Mesenchymal stem cell (in vitro differentiated cells and primary cell): Measurements from ENCODE around the gene AQP2.
A peak's percentile ranks its signal among the peaks of the same experiment; 100 is the strongest.

Experiments
- DNase-seq: peaks from one replicate; pipeline ENCODE4 v3.0.0-alpha.2; 2013
- H2AFZ ChIP-seq: one replicate; pipeline ENCODE4 v1.6.1; 2013; ENCODE audit warnings: low read depth, mild to moderate bottlenecking, control low read depth, inconsistent platforms, low read length, moderate library complexity
- H2AK5ac ChIP-seq: 2 replicates; pipeline ENCODE4 v1.6.1; 2013; ENCODE audit warnings: low read length, moderate library complexity, mild to moderate bottlenecking, inconsistent platforms; ENCODE audit not compliant: severe bottlenecking
- H2BK120ac ChIP-seq: one replicate; pipeline ENCODE4 v1.6.1; 2013; ENCODE audit warnings: low read depth, mild to moderate bottlenecking, inconsistent platforms, low read length, moderate library complexity
- H2BK12ac ChIP-seq, 2 experiments: one replicate each; pipeline ENCODE4 v1.6.1; 2013; ENCODE audit warnings: inconsistent platforms in 2 of 2, low read length in 2 of 2, mild to moderate bottlenecking in 2 of 2, moderate library complexity in 2 of 2, control low read depth in 1 of 2
- H2BK15ac ChIP-seq: one replicate; pipeline ENCODE4 v1.6.1; 2013; ENCODE audit warnings: mild to moderate bottlenecking, low read depth, inconsistent platforms; ENCODE audit not compliant: poor library complexity, severe bottlenecking
- H2BK5ac ChIP-seq: 2 replicates; pipeline ENCODE4 v1.6.1; 2013; ENCODE audit warnings: low read depth, mild to moderate bottlenecking, low read length, control low read depth, inconsistent platforms; ENCODE audit not compliant: poor library complexity, severe bottlenecking
- H3K14ac ChIP-seq, 2 experiments: one replicate each; pipeline ENCODE4 v1.6.1; 2013; ENCODE audit warnings: inconsistent platforms in 2 of 2, low read length in 2 of 2, control low read depth in 1 of 2, mild to moderate bottlenecking in 1 of 2, moderate library complexity in 1 of 2
- H3K18ac ChIP-seq, 2 experiments: one replicate each; pipeline ENCODE4 v1.6.1; 2013; ENCODE audit warnings: inconsistent platforms in 2 of 2, low read length in 2 of 2, control low read depth in 1 of 2, low read depth in 1 of 2, mild to moderate bottlenecking in 1 of 2
- H3K23ac ChIP-seq, 2 experiments: one replicate each; pipeline ENCODE4 v1.6.1; 2013; ENCODE audit warnings: inconsistent platforms in 2 of 2, low read length in 2 of 2, mild to moderate bottlenecking in 2 of 2, moderate library complexity in 2 of 2, control low read depth in 1 of 2
- H3K27ac ChIP-seq: 2 replicates; pipeline ENCODE4 v1.5.1; 2013; ENCODE audit warnings: mild to moderate bottlenecking, moderate library complexity, low read length, control low read depth, inconsistent platforms; ENCODE audit not compliant: poor library complexity, severe bottlenecking
- H3K27me3 ChIP-seq, 2 experiments: 2 replicates each; pipeline versions ENCODE4 v1.6.1 to v1.7.0; 2013; ENCODE audit warnings: low read length in 2 of 2, mild to moderate bottlenecking in 2 of 2, moderate library complexity in 2 of 2, control low read depth in 1 of 2, inconsistent platforms in 1 of 2; ENCODE audit not compliant: control insufficient read depth in 1 of 2, insufficient read depth in 1 of 2
- H3K36me3 ChIP-seq, 2 experiments: 2 replicates each; pipeline versions ENCODE4 v1.6.1 to v1.7.0; 2013; ENCODE audit warnings: low read length in 2 of 2, control low read depth in 1 of 2, inconsistent platforms in 1 of 2, low read depth in 1 of 2, mild to moderate bottlenecking in 1 of 2; ENCODE audit not compliant: insufficient read depth in 2 of 2, control insufficient read depth in 1 of 2
- H3K4ac ChIP-seq, 2 experiments: one replicate each; pipeline ENCODE4 v1.6.1; 2013; ENCODE audit warnings: inconsistent platforms in 2 of 2, low read length in 2 of 2, mild to moderate bottlenecking in 2 of 2, moderate library complexity in 2 of 2, control low read depth in 1 of 2, low read depth in 1 of 2
- H3K4me1 ChIP-seq: 2 replicates; pipeline ENCODE4 v1.6.1; 2013; ENCODE audit warnings: low read depth, low read length, control low read depth; ENCODE audit not compliant: control insufficient read depth, insufficient read depth
- H3K4me2 ChIP-seq: 2 replicates; pipeline ENCODE4 v1.6.1; 2013; ENCODE audit warnings: low read length, mild to moderate bottlenecking, inconsistent platforms; ENCODE audit not compliant: poor library complexity, severe bottlenecking
- H3K4me3 ChIP-seq, 2 experiments: 2 replicates each; pipeline versions ENCODE4 v1.5.1 to v1.7.0; 2013; ENCODE audit warnings: low read length in 2 of 2, mild to moderate bottlenecking in 2 of 2, control low read depth in 1 of 2, low read depth in 1 of 2; ENCODE audit not compliant: insufficient read depth in 1 of 2
- H3K79me1 ChIP-seq: replicated peaks from 2 replicates; pipeline ENCODE4 v1.6.1; 2013; ENCODE audit warnings: mild to moderate bottlenecking, control low read depth, low read length, inconsistent platforms; ENCODE audit not compliant: poor library complexity, severe bottlenecking
- H3K9ac ChIP-seq: 2 replicates; pipeline ENCODE4 v1.7.0; 2013; ENCODE audit warnings: mild to moderate bottlenecking, low read length, moderate library complexity
- H3K9me3 ChIP-seq: 2 replicates; pipeline ENCODE4 v1.7.0; 2013; ENCODE audit warnings: mild to moderate bottlenecking, low read length; ENCODE audit not compliant: control insufficient read depth
- H4K8ac ChIP-seq: one replicate; pipeline ENCODE4 v1.6.1; 2013; ENCODE audit warnings: inconsistent platforms, mild to moderate bottlenecking, low read length, moderate library complexity
- H4K91ac ChIP-seq: one replicate; pipeline ENCODE4 v1.6.1; 2013; ENCODE audit warnings: mild to moderate bottlenecking, low read length, inconsistent platforms
- WGBS: methylation state at CpG from one replicate; pipeline ENCODE4 v1.1.7; 2013; ENCODE audit warnings: mixed read lengths; 5-methylcytosine and 5-hydroxymethylcytosine counted together

The AQP2 gene

DNA sequence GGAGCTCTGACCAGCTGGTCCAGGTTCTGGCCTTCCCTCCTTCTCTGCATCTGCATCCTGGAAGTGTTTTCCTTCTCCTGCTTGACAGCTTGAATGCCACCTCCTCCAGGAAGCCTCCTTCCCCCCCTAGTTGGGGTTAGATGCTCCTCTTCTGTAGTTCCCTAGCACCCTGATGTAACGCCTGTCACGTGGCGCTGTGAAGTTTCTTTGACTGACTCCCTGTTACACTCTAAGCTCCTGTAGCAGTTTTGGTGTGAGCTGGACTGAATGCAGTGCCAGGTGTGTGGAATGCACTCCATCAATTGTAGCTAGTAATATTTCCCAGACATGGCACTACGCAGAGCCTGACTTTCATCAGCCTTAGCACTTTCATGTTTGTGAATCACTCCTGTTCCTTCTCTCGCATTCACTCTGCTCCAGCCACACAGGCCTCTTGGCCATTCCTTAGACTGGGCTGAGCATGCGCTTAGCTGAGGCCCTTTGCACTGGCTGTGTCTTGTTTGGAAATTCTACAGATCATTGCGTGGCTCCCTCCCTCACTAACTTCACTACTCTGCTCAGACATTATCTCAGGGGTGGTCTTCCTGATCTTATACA lies 44.7 kb upstream of the AQP2 start:
- Histone ChIP-seq H2AK5ac (no peak overlapping the region), H3K79me1 (no peaks in the 10 kb centered on the region), H3K18ac (peak overlapping the region in 1 of 2 experiments; percentile 19), H2BK12ac (no peak overlapping the region), H4K8ac (no peak overlapping the region), H4K91ac (no peak overlapping the region), H3K23ac (no peak overlapping the region), H2BK5ac (no peak overlapping the region), H2BK120ac (no peak overlapping the region), H3K27ac (no peak overlapping the region), H2AFZ (no peak overlapping the region), H3K4ac (no peak overlapping the region), H3K4me1 (peaks cover 14% of the 10 kb centered on the region), H3K4me2 (no peak overlapping the region), H3K36me3 (no peaks in the 10 kb centered on the region), H3K9me3 (no peaks in the 10 kb centered on the region), H3K9ac (no peak overlapping the region), H2BK15ac (no peak overlapping the region), H3K14ac (no peak overlapping the region), H3K4me3 (no peak overlapping the region), H3K27me3 (peaks cover 0 to 46% of the 10 kb centered on the region in 2 experiments)
- 96% methylated on average over 7 of the region's 7 CpGs for WGBS
- no peak for DNase-seq

DNA sequence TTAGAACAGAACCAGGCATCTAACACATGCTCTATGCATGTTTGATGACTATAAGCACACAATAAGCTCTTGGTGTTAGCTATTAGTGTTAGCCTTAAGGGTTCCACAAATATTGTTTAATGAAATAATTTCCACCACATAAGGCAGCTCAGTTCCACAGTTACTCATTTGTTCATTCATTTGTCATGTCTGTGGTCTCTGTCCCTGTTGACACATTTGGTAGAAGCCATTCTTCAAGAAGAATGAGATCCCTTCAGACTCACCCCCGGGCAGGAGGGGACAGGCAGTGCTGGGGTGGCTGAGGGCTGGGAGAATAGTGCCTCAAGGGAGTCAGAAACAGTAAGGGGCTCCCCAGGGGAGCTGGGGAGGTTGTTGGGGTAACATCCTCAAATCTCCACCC lies 43.2 kb upstream of the AQP2 start:
- 100% methylated on average over 1 of the region's 1 CpG for WGBS
- Histone ChIP-seq H3K27me3 (peaks cover 0 to 37% of the 10 kb centered on the region in 2 experiments), H2AK5ac (no peak overlapping the region), H4K8ac (no peak overlapping the region), H3K18ac (no peak overlapping the region), H3K9ac (no peak overlapping the region), H3K4me3 (no peak overlapping the region), H2BK120ac (no peak overlapping the region), H3K79me1 (no peaks in the 10 kb centered on the region), H3K4me1 (peaks cover 14% of the 10 kb centered on the region), H3K4ac (no peak overlapping the region), H4K91ac (no peak overlapping the region), H2BK15ac (no peak overlapping the region), H3K36me3 (no peaks in the 10 kb centered on the region), H3K9me3 (no peaks in the 10 kb centered on the region), H3K23ac (no peak overlapping the region), H2AFZ (no peak overlapping the region), H3K14ac (no peak overlapping the region), H3K27ac (no peak overlapping the region), H2BK12ac (no peak overlapping the region), H3K4me2 (no peak overlapping the region), H2BK5ac (no peak overlapping the region)
- DNase-seq: no peak

DNA sequence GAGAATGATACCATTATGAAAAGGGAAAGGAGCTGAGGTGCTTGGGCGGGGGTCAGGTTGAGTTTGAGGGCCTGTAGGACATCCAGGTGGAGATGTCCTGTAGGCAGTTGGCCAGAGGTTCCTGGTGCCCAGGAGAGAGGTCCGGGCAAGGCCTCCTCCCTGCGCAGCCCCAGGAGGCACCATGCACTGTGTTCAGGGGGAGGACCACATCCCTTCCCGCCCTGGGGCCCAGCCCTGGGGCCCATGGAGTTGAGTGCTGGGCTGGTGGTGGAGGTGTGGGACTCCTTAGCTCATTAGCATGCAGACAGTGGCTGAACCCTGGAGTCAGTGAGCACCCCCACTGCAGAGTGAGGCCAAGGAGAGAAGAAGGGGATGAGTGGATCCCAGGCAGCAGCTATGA lies 41.2 kb upstream of the AQP2 start:
- Histone ChIP-seq H2BK120ac (no peak overlapping the region), H4K8ac (no peak overlapping the region), H2AK5ac (no peak overlapping the region), H2AFZ (no peak overlapping the region), H2BK5ac (no peak overlapping the region), H3K27ac (no peak overlapping the region), H3K4me3 (no peak overlapping the region), H3K9me3 (no peaks in the 10 kb centered on the region), H3K27me3 (peaks cover 0 to 27% of the 10 kb centered on the region in 2 experiments), H2BK12ac (no peak overlapping the region), H2BK15ac (no peak overlapping the region), H3K36me3 (no peaks in the 10 kb centered on the region), H3K79me1 (no peaks in the 10 kb centered on the region), H3K4ac (peak overlapping the region in 1 of 2 experiments; percentile 9), H3K9ac (no peak overlapping the region), H3K23ac (no peak overlapping the region), H3K18ac (no peak overlapping the region), H3K4me2 (no peak overlapping the region), H4K91ac (no peak overlapping the region), H3K14ac (no peak overlapping the region), H3K4me1 (peaks cover 8% of the 10 kb centered on the region)
- DNase-seq: no peak
- WGBS: 94% methylated on average over 4 of the region's 4 CpGs

DNA sequence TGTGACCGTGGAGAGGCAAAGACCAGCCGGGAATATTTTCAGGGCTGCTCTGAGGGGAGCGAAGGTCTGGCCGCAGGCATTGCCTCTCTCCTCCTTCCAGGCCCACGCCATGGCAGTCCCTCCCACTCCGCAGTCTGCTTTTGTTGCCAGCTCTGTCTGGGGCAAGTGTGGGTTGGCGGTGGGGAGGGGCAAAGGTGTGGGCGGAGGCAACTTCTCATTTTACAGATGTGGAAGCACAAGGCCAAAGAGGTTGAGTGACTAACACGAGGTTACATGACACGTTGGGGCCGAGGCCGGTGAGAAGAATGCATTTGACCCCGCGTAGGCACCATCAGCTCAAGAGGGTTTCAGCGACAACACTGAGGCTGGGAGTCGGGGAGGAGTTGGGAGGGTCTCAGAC lies 40.7 kb upstream of the AQP2 start:
- Histone ChIP-seq H3K79me1 (no peaks in the 10 kb centered on the region), H3K27me3 (peaks cover 0 to 24% of the 10 kb centered on the region in 2 experiments), H3K4me3 (no peak overlapping the region), H3K18ac (no peak overlapping the region), H3K9ac (no peak overlapping the region), H3K4me1 (peaks cover 8% of the 10 kb centered on the region), H3K23ac (no peak overlapping the region), H3K36me3 (no peaks in the 10 kb centered on the region), H4K8ac (peak overlapping the region; percentile 19), H2BK120ac (no peak overlapping the region), H2AFZ (no peak overlapping the region), H2BK5ac (no peak overlapping the region), H3K4me2 (no peak overlapping the region), H4K91ac (no peak overlapping the region), H2BK12ac (peak overlapping the region in 1 of 2 experiments; percentile 15), H2AK5ac (no peak overlapping the region), H2BK15ac (peak overlapping the region; percentile 73), H3K9me3 (no peaks in the 10 kb centered on the region), H3K14ac (no peak overlapping the region), H3K27ac (no peak overlapping the region), H3K4ac (peak overlapping the region; percentile 9)
- WGBS: 60% methylated on average over 14 of the region's 16 CpGs
- peak; percentile 36 for DNase-seq
